ENCODE measurements around the gene SH3RF3.
A peak's percentile ranks its signal among the peaks of the same experiment; 100 is the strongest.
"Not testable (repeated sequence)": the region's sequence is repeated elsewhere in the genome, so short reads cannot be mapped to it uniquely, and the experiment has no call there.

The SH3RF3 gene

GRCh38 chr2:109527846-109528705, 399.1 kb downstream of the SH3RF3 start:
- no peak for DNase-seq (ENCODE audit: low read depth)

DNA sequence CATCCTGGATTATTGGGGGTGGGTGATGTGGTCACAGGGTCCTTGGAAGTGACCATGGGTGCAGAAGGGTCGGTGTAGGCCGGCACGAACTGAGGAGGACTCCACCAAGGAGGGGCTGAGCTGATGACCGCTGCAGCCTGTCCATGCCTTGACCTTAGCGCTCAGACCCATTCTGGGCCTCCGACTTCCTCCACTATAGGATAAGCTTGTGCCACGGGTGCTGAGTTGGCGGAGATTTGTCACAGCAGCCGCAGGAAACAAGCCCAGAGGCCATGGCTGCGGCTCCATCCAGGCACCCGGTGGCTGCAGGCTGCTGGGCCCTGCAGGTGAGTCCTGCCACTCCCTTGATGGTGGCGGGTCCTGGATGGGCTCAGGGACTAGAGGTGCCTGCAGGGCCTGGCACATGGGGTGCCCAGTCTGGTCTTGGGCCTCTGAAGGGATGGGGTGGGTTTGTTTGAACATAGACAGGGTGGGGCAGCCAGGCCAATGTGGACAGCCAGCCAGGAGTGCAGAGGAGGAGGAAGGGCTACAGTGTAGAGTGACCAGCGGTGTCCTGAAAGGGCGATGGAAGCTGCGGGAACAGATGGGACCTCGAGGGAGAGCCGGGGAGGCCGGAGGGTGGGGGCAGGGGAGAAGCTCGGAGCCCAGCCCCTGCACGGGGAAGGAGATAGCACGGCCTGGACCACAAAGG, 400.0 kb downstream of the SH3RF3 start:
- no peak for DNase-seq (ENCODE audit: low read depth)

- DNase-seq (ENCODE audit: low read depth): no peak
These were observed 400.8 kb downstream of the SH3RF3 start for GRCh38 chr2:109529532-109530449.

GRCh38 chr2:109530712-109531111, 401.7 kb downstream of the SH3RF3 start:
- DNase-seq (ENCODE audit: low read depth): no peak

GRCh38 chr2:109531221-109531620, 402.2 kb downstream of the SH3RF3 start:
- DNase-seq (ENCODE audit: low read depth): no peak

- DNase-seq (ENCODE audit: low read depth): no peak
These were observed 403.1 kb downstream of the SH3RF3 start for GRCh38 chr2:109531896-109532727.

DNA sequence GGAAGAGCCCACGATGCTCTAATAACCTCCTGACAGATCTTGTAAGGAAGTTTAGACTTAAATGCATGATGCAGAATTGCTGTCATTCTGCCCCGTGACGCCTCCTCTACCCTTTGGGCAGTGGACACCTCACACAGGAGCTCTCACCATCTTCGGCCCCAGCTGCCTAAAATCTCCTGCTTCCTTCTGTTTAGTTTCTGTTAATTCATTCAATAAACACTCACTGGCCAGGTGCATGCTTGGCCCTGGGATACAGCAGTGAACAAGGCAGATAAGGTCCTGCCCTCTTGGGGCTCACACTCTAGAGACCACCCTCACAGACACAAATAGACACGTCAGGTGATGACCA, 403.7 kb downstream of the SH3RF3 start:
- DNase-seq (ENCODE audit: low read depth): no peak

DNA sequence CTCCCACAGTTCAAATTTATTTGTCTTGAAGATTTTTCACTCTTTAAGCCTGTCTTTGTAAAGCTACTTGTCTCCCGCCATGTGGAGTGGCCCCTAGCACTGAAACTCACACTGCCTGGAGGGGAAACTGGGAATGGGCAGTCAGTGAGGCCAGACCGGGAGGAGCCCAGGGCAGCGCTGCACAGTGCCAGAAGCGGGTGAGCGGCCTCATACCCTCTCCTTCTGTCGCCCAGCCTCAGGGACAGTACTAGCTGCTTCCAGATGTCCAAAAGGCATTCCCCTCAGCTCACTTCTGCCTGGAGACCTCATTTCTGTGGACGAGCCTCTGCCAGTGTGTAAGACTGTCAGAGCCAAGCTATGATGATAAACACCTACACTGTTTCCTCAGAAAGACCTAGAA, 404.8 kb downstream of the SH3RF3 start:
- no peak for DNase-seq (ENCODE audit: low read depth)

- DNase-seq (ENCODE audit: low read depth): no peak
These were observed 406.4 kb downstream of the SH3RF3 start for GRCh38 chr2:109535217-109535946.

DNA sequence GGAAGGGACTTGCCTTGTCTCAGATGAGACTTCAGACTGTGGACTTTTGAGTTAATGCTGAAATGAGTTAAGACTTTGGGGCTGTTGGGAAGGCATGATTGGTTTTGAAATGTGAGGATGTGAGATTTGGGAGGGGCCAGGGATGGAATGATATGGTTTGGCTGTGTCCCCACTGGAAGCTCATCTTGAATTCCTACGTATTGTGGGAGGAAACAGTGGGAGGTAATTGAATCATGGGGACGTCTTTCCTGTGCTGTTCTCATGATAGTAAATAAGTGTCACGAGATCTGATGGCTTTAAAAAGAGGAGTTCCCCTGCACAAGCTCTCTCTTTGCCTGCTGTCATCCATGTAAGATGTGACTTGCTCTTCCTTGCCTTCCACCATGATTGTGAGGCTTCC, 407.6 kb downstream of the SH3RF3 start:
- not testable (repeated sequence) for DNase-seq (ENCODE audit: low read depth)

GRCh38 chr2:109537565-109538222, 408.7 kb downstream of the SH3RF3 start:
- no peak for DNase-seq (ENCODE audit: low read depth)

GRCh38 chr2:109538546-109538945, 409.5 kb downstream of the SH3RF3 start:
- DNase-seq (ENCODE audit: low read depth): no peak

DNA sequence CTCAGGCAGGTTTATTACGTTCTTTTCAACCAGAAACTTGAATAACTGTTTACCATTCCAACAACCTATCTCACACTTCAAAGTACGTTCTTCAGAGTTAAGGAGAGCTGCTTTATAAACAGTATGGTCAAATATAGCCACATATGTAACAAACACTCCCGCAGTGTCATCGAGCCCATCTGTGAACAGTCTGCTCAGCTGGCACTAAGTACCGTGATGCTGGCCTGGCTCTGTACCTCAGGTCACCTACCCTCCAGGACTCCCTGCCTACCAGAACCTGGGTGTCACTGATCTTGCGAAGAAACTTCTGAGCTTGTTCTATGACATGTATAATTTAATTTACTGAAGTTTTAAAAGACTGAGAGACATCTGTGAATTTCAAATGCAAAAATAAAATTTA, 413.4 kb downstream of the SH3RF3 start:
- DNase-seq (ENCODE audit: low read depth): no peak

GRCh38 chr2:109545828-109546713, 417.1 kb downstream of the SH3RF3 start:
- peak; percentile 56 for DNase-seq (ENCODE audit: low read depth)

- no peak for DNase-seq (ENCODE audit: low read depth)
These were observed 418.3 kb downstream of the SH3RF3 start for GRCh38 chr2:109547280-109547679.

- no peak for DNase-seq (ENCODE audit: low read depth)
These were observed 420.1 kb downstream of the SH3RF3 start for GRCh38 chr2:109549016-109549590.

All from activated T-cell treated with anti-CD3 and anti-CD28 coated beads for 24 hours (primary cell).